GM19239 (cell line): ENCODE results near the gene GNAQ.

Experiments used
- DNase-seq: peaks from one replicate; pipeline ENCODE4 v3.0.0; 2011; ENCODE audit warnings: low spot score; ENCODE audit not compliant: insufficient read length
- FAIRE-seq: peaks from 2 replicates; lab custom pipeline; 2011; peaks lifted over from hg19 to GRCh38; lab: Jason Lieb, UNC

Gene GNAQ

DNA sequence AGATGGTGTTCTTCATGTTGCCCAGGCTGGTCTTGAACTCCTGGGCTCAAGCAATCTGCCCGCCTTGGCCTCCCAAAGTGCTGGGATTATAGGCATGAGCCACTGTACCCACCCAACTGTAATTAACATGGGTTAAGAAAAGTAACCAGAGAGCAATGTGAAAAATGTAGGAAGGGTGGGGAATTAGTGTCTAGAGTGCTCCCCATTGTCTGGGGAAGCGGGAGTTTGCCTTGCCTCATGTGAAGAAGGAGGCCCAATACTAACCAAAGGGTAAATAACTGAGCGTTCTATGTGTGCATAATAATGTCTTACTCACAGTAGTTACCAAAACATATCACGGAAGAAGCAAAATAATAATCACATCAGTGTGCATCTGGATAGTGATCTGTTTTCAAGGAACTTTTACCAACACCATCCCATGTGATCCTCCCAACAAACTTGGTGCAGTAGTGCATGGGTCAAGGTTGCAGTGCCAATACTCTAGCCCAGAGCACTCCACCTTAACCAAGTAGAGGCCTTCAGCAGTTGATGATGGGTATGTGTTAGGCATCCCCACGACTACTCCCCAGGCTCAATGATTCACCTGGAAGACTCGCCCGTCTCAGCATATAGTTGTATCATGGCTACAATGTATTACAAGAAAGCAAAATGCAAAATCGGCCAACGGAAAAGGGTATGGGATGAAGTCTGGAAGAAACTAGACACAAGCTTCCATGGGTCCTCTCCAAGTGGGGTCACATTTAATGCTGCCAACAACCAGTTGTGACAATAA, 26.2 kb downstream of the GNAQ start:
- FAIRE-seq (no peak), DNase-seq (no peak)

DNA sequence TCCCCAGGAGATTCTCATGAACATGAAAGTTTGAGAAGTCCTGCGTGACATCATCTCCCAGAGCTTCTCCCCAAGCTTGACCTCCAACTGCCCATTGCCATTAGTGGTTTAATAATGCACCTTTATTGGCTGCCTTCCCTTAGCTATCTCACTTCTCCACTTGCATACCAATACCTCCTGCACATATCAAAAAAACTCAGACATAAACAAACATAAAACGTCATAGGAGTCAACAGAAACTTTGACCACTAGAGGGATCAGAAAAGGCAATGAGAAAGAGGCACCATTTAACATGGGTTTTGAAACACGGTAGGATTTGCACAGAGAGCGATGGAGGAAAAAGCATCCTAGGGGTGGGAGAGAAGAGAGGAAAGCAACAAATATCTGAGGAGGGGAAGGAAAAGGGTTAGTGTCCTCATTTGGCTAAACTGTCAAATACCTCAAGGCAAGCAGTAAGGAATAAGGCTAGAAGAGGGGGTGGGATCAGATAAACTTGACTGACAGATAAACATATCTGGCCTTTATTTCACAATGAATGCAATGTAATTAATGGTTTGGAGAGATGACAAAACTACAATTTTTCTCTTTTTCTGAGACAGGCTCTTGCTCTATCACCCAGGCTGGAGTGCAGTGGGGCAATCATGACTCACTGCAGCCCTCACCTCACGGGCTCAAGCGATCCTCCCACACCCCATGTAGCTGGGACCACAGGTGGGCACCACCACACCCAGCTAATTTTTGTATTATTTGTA, 27.0 kb downstream of the GNAQ start:
- no peak for DNase-seq
- no peak for FAIRE-seq

DNA sequence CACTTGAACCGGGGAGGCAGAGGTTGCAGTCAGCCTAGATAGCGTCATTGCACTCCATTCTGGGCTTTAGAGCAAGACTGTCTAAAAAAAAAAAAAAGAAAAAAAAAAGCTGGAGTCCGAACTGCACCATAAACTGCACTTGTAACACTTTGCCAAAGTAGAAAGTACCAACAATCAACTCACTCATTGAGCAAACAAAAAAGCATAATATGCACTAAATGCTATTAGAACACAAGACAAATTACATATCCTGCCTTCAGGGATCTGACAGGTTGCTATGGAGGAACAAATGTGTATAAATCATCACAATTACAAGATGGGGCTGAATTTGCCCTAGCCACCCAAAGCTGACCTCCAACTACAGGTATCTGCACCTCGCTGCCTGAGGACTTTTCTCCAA, 27.9 kb downstream of the GNAQ start:
- no peak for DNase-seq
- FAIRE-seq = no peak

DNA sequence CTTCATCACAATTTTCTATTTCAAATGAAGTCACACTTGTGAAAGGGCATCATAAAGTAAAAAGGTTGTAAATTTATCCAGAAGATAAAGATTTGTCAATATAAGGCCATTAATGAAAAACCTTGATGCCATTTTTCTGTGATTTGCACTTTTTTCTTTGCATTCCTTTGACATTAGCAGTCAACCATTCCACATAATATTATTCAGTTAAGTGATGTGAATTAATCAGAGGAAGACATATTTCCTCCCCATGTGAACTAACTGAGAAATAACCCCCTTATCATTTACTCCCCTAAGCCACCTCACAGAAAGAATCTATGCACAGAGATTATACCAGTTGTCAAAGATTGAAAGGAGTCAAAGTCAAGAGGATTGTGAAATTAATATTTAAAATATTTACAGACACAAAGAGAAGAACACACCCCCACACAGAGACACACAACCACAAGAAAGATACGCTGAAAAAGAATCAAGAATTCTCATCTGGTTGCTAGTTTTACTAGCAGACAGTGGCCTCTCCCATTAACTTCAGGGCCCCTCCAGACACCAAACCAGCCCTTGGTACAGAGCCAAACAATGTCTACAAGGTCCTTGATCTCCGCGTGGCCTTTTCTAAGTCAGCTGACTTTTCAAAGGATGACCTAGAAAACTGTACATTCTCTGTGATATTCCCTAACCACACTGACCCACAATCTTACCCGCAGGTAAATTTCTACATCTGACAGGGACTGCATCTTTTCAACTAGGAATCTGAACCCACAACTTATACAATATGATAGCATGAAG, 29.5 kb downstream of the GNAQ start:
- DNase-seq (no peak), FAIRE-seq (no peak)

DNA sequence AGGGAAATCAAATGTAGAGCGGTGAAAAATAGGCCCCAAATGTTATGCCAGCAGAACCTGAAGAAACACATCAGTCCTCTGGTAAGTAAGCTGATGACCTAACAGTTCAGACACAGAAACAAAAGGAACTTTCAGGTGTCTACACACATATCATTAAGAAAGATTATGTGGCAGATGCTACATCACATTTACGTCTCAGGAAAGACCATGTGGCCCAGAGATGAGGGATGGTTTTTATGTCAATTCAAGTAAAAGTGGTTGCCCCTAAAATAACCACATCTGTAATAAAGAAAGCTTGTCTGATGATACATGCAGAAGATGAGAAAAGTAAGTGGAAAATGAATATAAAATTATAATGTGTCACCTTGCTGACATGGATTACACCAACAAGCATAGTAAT, 31.4 kb downstream of the GNAQ start:
- DNase-seq = no peak

DNA sequence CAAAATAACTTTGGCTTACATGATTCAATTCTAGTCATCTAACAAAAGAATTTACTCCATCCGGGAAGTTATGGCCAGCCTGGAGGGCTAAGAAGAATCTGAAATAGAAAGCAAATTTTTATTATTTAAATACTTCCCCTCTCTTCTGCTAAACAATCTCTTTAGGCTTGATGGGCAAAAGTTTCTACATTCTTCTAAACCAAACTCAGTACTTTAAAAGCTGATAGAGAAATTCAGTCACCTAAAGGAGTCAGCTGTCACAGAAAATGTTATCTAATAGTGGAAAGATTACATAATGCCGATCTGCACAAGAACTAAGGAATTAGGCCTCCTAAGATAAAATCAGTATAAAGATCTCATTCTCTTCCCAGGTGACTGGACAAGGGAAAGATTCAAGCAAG, 32.4 kb downstream of the GNAQ start:
- no peak for DNase-seq
- no peak for FAIRE-seq

More for the DNA sequence above, 31.4 kb downstream of the GNAQ start:
- no peak for FAIRE-seq

DNA sequence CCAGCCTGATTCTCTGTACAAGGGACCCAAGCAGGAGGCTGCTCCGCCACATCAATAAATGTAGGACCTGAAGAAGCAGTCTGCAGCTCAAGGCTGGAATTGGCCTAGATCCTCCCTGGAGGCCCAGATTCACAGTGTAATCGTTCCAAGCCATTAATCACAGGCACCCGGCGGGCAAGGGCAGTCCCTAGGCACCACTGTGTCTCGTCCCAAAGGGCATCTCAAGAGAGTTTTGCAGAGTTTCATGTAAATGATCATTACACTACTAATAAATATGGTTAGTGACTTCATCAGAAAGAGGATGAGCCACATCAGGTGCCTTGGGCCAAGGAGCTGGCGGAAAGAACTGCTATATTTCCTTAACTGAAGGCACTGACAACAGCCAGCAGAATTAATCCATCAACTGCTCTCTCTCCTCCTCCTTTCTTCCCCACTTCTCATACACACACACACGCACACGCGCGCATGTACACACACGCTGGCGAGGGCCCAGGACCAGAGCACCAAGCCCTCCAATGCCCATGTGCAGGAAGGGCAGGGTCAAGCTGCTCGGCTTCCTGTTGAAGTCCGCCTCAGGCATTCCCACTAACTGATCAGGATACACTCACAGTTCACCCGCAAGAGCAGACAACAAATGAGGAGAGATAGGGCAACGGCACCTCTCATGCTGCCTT, 33.9 kb downstream of the GNAQ start:
- DNase-seq = no peak

DNA sequence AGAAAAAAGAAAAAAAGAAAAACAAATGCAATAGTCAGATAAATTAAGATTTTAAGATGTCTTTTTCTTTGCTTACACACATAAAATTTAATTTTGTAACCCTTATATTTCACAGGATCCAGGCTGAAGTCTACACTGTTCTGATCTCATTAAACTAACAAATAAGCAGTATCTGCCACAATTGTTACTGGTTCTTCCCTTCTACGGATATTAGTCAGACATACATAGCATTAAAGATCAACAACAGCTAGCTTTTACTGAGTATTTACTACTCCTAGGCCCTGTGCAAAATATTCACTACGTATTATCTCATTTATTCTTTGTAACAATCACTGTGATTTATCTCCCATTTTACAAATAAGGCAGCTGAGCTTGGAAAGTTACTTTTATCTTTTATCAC, 34.9 kb downstream of the GNAQ start:
- DNase-seq (no peak), FAIRE-seq (no peak)

More for the DNA sequence above, 33.9 kb downstream of the GNAQ start:
- no peak for FAIRE-seq

DNA sequence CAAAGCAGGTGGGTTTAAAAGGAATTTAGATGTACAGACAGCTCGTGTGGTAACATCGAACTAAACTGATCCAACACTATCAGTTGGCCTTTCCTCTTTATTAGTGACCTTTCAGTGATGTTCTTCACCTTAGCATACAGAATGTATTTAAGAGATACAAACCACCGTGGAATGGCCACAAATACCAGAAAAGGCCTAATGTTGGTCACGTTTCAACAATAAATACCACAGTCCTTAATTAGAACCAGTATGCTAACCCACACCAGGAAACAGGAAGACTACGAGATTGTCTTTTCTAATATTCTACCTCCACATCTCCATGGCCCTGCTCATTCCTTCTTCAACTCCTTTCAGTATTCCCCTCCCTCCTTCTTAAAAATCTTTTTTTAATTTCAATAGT, 40.4 kb downstream of the GNAQ start:
- no peak for DNase-seq
- FAIRE-seq = no peak

DNA sequence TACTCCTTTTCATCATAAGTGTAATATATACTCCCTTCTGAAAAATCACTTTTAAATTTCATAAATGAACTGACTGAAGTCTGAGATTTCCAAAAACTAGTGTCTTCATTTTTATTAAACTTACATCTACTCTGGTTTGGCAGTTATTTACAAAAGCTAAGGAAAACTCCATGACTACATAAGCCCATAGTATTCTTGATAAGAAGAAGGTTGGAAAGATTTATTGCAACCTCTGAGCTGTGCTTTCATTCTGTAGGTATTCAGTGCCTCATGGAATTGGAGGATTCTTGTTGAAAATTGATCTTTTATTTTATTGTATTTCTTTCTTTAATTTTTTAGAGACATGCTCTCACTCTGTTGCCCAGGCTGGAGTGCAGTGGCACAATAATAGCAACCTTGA, 41.7 kb downstream of the GNAQ start:
- DNase-seq (no peak), FAIRE-seq (no peak)

DNA sequence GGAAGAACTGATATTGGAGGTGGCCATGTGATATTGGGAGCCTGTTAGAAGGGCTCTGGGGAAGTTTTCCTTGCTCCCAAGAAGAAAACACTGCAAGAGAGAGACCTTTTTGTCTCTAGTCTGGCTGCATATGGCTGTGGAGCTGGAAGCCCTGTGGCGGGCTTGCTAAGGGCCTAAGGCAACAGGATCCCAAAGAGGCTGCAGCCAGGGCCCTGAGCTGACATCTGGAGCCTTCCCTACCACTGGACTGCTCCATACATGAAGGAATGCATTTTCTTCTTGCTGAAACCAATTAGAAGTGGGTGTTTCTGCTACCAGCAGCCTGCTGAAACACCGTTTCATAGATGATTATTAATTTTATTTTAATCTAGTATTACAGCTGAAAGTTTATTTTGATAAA, 42.2 kb downstream of the GNAQ start:
- no peak for DNase-seq
- no peak for FAIRE-seq

DNA sequence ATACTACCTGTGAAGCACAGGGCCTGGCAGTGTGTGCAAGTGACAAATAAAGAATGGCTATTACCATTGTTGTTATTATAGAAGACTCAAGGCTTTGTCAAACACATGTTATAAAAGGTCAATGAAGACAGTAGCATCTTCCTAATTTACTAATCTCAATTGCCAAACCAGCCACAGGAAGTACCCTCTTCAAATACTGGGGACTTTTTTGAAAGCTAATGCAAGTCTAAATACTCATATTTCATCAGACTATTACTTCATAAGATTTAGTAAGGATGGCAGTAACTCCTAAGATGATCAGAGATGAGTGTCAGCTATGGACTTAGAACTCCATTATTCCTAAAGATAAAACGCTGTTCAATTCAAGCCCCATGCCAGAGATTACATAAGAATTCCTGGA, 43.0 kb downstream of the GNAQ start:
- DNase-seq (no peak), FAIRE-seq (no peak)

DNA sequence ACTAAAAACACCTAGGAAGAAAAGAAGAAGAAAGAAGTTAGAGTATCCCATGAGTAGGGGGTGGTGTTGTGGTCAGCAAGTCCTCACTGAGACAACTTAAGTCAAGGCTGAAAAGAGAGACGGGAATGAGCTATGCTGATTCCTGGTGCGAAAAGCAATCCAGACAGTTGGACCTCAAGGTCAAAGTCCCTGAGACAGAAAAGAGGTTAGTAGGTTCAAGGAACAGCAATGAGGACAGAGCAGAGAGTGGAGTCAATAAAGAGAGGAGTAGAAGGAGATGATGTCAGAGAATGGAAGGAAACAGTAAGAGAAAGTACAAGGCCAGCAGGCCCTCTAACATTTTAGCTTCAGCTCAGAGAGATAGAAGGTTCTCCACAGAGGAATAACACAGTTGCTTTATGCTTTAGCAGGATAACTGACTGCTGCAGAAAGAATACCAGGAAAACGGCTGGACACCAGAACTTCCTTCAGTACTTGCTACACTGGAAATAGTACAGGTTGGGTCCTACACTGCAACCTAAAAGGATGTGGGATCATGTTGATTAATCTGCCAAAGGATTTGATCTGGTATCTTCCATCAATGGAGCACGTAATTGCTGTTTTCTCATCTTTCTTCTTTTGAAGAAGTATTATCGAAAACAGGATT, 43.6 kb downstream of the GNAQ start:
- FAIRE-seq (no peak), DNase-seq (no peak)

DNA sequence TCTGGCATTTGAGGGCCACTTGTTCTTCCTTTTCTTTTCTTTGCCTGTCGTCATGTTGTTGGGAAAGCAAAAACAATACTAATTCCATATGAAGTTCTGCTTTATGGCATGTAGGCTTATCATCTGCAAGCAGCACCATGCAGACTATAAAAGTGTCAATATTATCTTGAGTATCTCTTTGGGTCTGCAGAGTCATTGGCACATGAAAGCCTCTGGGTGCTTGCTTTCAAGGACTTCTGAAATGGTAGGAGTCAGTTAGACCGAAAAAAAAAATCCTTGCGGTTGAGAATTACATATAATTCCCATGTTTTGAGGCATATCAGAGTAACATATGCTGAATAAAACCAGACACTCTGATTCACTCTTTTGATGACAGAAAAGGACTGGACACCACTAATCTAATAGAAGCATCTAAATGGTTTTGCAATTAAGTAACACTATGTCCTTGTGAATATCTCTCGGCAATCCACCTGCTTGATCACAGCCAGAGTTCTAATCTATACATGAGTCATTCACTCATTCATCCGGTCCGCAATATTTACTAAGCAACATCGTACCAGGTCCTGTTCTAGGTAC, 44.4 kb downstream of the GNAQ start:
- DNase-seq (no peak), FAIRE-seq (no peak)

DNA sequence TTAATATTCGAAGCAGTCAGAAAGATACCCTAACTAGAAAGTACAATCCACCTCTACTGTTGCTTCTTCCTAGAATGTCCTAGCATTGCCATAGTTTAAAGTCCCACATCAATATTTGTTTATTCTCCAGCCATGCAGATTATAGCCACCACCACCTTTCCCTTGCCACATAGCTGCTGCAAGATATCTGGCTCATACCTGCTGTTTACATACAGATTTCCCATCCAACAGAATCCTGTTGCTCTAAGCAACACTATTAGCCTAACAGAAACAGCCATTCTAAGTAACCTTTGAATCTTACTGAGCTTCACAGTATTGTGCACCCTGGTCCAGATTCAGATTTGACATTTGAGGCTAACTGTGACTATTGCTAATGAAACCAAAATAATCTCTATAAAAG, 45.6 kb downstream of the GNAQ start:
- DNase-seq (no peak), FAIRE-seq (no peak)

DNA sequence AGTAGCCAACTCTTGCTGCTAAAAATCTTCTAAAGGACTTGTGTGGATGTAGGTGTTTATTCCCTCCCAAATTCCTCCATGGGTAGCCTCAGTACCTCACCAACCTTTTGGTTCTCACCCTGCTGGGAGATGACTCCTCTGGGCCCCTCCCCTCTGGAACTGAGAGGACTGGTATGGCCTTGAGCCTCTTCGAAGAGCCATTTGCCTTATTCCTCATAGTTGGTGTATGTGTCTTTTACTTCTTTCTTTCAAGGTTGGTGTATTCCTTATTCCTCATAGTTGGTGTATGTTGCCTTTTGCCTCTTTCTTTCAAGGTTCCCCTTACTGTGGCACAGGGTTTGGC, 48.3 kb downstream of the GNAQ start:
- DNase-seq (no peak), FAIRE-seq (no peak)

DNA sequence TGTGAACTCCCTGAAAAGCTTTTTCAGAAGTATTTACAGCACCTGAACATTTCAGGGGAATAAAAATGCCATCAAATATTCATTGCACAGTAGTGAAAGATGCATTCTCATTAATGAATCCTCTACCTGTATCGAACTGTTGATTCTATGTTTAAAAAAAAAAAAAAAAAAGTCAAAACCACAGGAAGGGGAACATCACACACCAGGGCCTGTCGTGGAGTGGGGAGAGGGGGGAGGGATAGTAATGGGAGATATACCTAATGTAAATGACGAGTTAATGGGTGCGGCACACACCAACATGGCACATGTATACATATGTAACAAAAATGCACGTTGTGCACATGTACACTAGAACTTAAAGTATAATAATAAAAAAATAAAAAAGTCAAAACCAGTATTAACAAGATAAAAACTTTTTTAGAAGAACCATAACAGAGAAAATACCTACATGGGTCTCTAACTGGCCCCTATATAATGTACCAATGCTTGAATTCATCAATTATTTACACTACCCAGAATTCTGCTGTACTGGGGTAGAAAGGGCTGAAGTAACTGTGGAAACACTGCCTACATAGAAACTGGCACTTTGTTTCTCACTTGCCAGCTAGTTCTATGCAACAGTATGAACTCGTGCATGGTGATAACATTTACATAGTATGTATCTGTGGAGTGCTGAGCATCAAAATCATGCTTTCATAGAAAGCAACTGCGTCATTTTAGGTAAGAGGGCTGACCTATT, 48.9 kb downstream of the GNAQ start:
- DNase-seq = no peak
- FAIRE-seq = no peak

DNA sequence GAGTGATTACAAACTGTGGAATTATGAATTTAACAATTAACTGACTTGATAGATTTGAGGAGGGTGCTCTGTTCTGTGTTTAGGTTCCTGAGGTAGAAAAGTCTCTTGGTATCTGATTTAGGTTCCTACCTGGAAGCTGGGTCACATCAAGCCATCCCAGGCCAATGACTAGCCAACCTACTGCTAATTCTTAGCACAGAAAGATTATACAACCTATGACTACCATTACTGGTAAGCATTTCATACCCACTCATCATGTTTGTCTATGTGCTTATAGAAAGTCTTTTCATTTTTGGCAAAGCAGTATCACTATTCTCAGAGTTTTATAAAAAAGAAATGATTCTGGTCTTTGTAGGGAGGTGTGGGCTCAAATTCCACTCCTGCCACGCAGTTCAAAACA, 49.7 kb downstream of the GNAQ start:
- no peak for DNase-seq
- no peak for FAIRE-seq

DNA sequence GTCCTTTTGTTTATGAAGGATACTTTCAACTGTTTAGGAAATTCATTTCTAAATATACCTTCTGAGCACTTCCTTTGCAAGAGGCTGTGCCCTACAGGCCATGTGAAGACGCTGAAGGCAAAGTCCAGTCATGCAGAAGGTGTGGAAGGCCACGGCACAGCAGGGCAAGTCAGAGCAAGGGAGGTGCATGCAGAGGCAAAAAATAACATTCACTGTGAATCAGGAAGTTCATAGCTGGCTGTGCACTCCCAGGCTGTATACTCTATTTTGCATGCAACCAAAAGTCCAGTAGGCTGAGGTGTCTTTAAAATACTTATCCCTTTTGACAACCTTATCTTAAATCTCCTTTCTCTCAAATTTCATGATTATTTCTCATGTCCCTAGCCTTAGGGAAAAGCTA, 50.3 kb downstream of the GNAQ start:
- FAIRE-seq (no peak), DNase-seq (no peak)
